ENCODE measurements around the gene FNTB. TPM values are rescaled to one million over a fixed set of nuclear protein-coding genes. Genes with fewer than 3 reads are reported as not detected.

Gene FNTB
- total and polyA plus RNA-seq, 9 of the 15 experiments (the other 6 are each of a cell fraction or from before 2014, with no cell fraction given): 6.9 to 23.2 (median 12.2) TPM

- H3K79me2 ChIP-seq (ENCODE audit: control insufficient read depth, insufficient read depth, low read length): peaks cover 38% of the 10 kb centered on the region
- no peak; the same call in 2 of the 3 replicates for ATAC-seq
- CTCF ChIA-PET (ENCODE audit: low intra/inter-chr PET ratio): no interaction called here
- in situ Hi-C loops (cut with MboI) (no loop called here), intact Hi-C loops (cut with micrococcal nuclease) (loop anchor here (2.0 to 5.0 kb wide), 2 partner anchors 61 to 116 kb away; partner anchors contain the start of gene FNTB)
- no peaks in the 10 kb centered on the region for H3K27me3 ChIP-seq (ENCODE audit: control insufficient read depth in 2 of 2, insufficient read depth in 2 of 2, low read length in 2 of 2)
- peak overlapping the region; percentile 89 for H3K4me2 ChIP-seq (ENCODE audit: insufficient read depth, low read length)
- H3K4me1 ChIP-seq (replicated peaks in 1 of 2; ENCODE audit: control insufficient read depth in 2 of 2, insufficient read depth in 2 of 2, low read length in 2 of 2): peaks cover 23 to 30% of the 10 kb centered on the region in 2 experiments
- no peaks in the 10 kb centered on the region for H4K20me1 ChIP-seq (replicated peaks; ENCODE audit: control insufficient read depth, insufficient read depth, low read length)
- H2AFZ ChIP-seq (ENCODE audit: low read depth, low read length): peak overlapping the region; percentile 91
- H3K9me3 ChIP-seq (replicated peaks; ENCODE audit: control insufficient read depth, insufficient read depth, low read depth, low read length): no peaks in the 10 kb centered on the region
- H3K9ac ChIP-seq (ENCODE audit: insufficient read depth in 1 of 2, low read depth in 2 of 2, low read length in 2 of 2): peak overlapping the region; percentile 63 to 89
- 6% methylated on average over 22 of the region's 22 CpGs for WGBS (ENCODE audit: insufficient coverage, low coverage, missing lambda C conversion rate)
- H3K9me1 ChIP-seq (ENCODE audit: control insufficient read depth, insufficient read depth, low read length): no peaks in the 10 kb centered on the region
- peaks cover 22% of the 10 kb centered on the region for H3K36me3 ChIP-seq (ENCODE audit: control insufficient read depth, insufficient read depth, low read length)
- TSS peak; percentile 93 for BruUV-seq (replicated peaks)
- peak overlapping the region; percentile 63 for H3K27ac ChIP-seq (ENCODE audit: extremely low read depth, low read depth, low read length)
- DNase-seq (ENCODE audit: extremely low read depth in 1 of 4, low spot score in 3 of 4): peak in 1 of 4 experiments; percentile 44
- no peak for FAIRE-seq
- POLR2A ChIA-PET: interaction anchor here (0.6 to 1.4 kb wide), 5 partner anchors 10 to 95 kb away, joined by 3 to 4 read pairs (median 3); no protein-coding TSS in a partner anchor
- peak overlapping the region; percentile 66 for H3K4me3 ChIP-seq
- TF ChIP-seq TEAD4 (IDR thresholded peaks at IDR 0.05; ENCODE audit: low read length) (no peak), TEAD4 (CRISPR knock-in tag; IDR thresholded peaks at IDR 0.05; ENCODE audit: borderline replicate concordance) (no peak), CEBPB (tag; IDR thresholded peaks at IDR 0.05) (no peak), WHSC1 (IDR thresholded peaks at IDR 0.05; ENCODE audit: low read length) (no peak), SAP30 (IDR thresholded peaks at IDR 0.05; ENCODE audit: borderline replicate concordance, insufficient read depth, low read depth, low read length, poor library complexity, severe bottlenecking) (no peak), HNRNPLL (IDR thresholded peaks at IDR 0.05; ENCODE audit: low read depth, low read length, poor library complexity, severe bottlenecking) (no peak), GABPB1 (CRISPR knock-in tag; IDR thresholded peaks at IDR 0.05) (no peak), YY1 (IDR thresholded peaks at IDR 0.05; ENCODE audit: borderline replicate concordance in 1 of 3, control insufficient read depth in 1 of 3, extremely low read depth in 1 of 3, insufficient read depth in 3 of 3, insufficient read length in 1 of 3, insufficient replicate concordance in 2 of 3, low read depth in 1 of 3, low read length in 2 of 3) (peak in 1 of 3 experiments; percentile 51), ZBTB9 (CRISPR knock-in tag; IDR thresholded peaks at IDR 0.05) (no peak), ZNF143 (CRISPR knock-in tag; IDR thresholded peaks at IDR 0.05) (no peak), ZNF280A (IDR thresholded peaks at IDR 0.05; ENCODE audit: low read depth, partially characterized antibody) (no peak), FOXJ2 (tag; IDR thresholded peaks at IDR 0.05) (no peak), MTA3 (IDR thresholded peaks at IDR 0.05; ENCODE audit: borderline replicate concordance) (no peak), SUPT5H (IDR thresholded peaks at IDR 0.05) (no peak), SAFB2 (IDR thresholded peaks at IDR 0.05; ENCODE audit: borderline replicate concordance, low read depth, low read length, severe bottlenecking) (no peak), CBX1 (IDR thresholded peaks at IDR 0.05; ENCODE audit: low read depth) (no peak), NKRF (IDR thresholded peaks at IDR 0.05; ENCODE audit: borderline replicate concordance) (no peak)
Measured at GRCh38 chr14:65103150-65103760, 116.6 kb downstream of the FNTB start.

Measured in K562 (cell line).